H1 (cell line): Measurements from ENCODE around the gene SECISBP2. TPM values are rescaled to one million over a fixed set of nuclear protein-coding genes. Genes with fewer than 3 reads are reported as not detected.

ENCODE experiments used
- BCL11A ChIP-seq, 2 experiments: IDR thresholded peaks; one replicate each; pipeline ENCODE4 v1.6.1; 2011; ENCODE audit warnings: low read depth in 2 of 2, low read length in 2 of 2, mild to moderate bottlenecking in 2 of 2
- CHD7 ChIP-seq: fragments of 300-600 bp; sonication (generic); IDR thresholded peaks from 2 replicates; pipeline ENCODE4 v1.7.1; 2012; ENCODE audit warnings: low read length, moderate library complexity, mild to moderate bottlenecking, inconsistent platforms; ENCODE audit not compliant: insufficient replicate concordance
- CREB1 ChIP-seq: IDR thresholded peaks from 2 replicates; pipeline ENCODE4 v1.6.1; 2012; ENCODE audit warnings: inconsistent platforms
- CTBP2 ChIP-seq: IDR thresholded peaks from 2 replicates; pipeline ENCODE4 v1.7.0; 2011; ENCODE audit warnings: borderline replicate concordance, mild to moderate bottlenecking, moderate library complexity, mixed read lengths, low read length; ENCODE audit not compliant: insufficient read depth, insufficient read length
- KDM1A ChIP-seq: fragments of 200-600, 300-600 bp; sonication (generic); IDR thresholded peaks from 2 replicates; pipeline ENCODE4 v1.7.1; 2016; ENCODE audit warnings: mild to moderate bottlenecking, low read length, borderline replicate concordance
- RXRA ChIP-seq: IDR thresholded peaks from 2 replicates; pipeline ENCODE4 v1.6.1; 2011; ENCODE audit warnings: low read depth, mild to moderate bottlenecking, low read length, moderate library complexity; ENCODE audit not compliant: insufficient read depth
- SIN3A ChIP-seq, 2 experiments: IDR thresholded peaks in 1 of 2; conservative IDR thresholded peaks in 1 of 2; 2 replicates each; pipeline ENCODE4 v1.6.1; 2011 to 2012; ENCODE audit warnings: low read length in 2 of 2, improper control_type of control experiment in 1 of 2, low read depth in 1 of 2, mild to moderate bottlenecking in 1 of 2
- SIX5 ChIP-seq: IDR thresholded peaks from 2 replicates; pipeline ENCODE4 v1.6.1; 2011; ENCODE audit warnings: mild to moderate bottlenecking, low read depth, low read length
- SUZ12 ChIP-seq: fragments of 200-600 bp; sonication (generic); IDR thresholded peaks from 2 replicates; pipeline ENCODE4 v1.6.1; 2012; ENCODE audit warnings: mild to moderate bottlenecking, inconsistent platforms, low read length, moderate library complexity, mixed read lengths
- polyA plus RNA-seq, 7 experiments: library from polyadenylated mRNA; depleted of rRNA in 3 of 7; stranded (reverse) in 5 of 7; unstranded in 2 of 7; fragments of >200 nt in 5 of 7; fragments of 200-250 nt in 2 of 7; gene quantifications; 1 replicate in 5 of 7; 2 replicates in 1 of 7; 4 replicates in 1 of 7; pipeline versions ENCODE4 v1.2.1 to v1.2.3, GENCODE V29; 2011 to 2013; ENCODE audit warnings: missing spikeins in 2 of 7, mixed read lengths in 2 of 7
- total RNA-seq: library from RNA; stranded (reverse); fragmentation: NEBNext Ultra II Directional; extraction: Animal tissue kit (Norgen Biotek cat#: 25700); gene quantifications from 2 replicates; pipeline ENCODE4 v1.2.1, GENCODE V29; 2021

SECISBP2 gene
- total and polyA plus RNA-seq, 2 of the 8 experiments (the other 6 are each of a cell fraction or from before 2014, with no cell fraction given), result 39.0 to 61.7 TPM

- TF ChIP-seq CHD7 (peak; percentile 7), KDM1A (no peak), RXRA (no peak), CREB1 (peak; percentile 98), SIN3A (conservative IDR thresholded peaks at IDR 0.05 in 1 of 2, IDR thresholded peaks at IDR 0.05 in 1 of 2; ENCODE audit: low read depth in 1 of 2, low read length in 2 of 2) (peak; percentile 57 to 89; a peak in 2 of 4 replicates), CTBP2 (peak; percentile 37), SIX5 (no peak), BCL11A (IDR thresholded peaks at IDR 0.05; ENCODE audit: low read depth in 2 of 2, low read length in 2 of 2) (no peak), SUZ12 (no peak)
Observed at GRCh38 chr9:89318123-89319014, at the start of gene SECISBP2 (continued).
